ENCODE measurements around the gene HLA-E.
"Not testable (repeated sequence)": the region's sequence is repeated elsewhere in the genome, so short reads cannot be mapped to it uniquely, and the experiment has no call there.

Gene HLA-E

DNA sequence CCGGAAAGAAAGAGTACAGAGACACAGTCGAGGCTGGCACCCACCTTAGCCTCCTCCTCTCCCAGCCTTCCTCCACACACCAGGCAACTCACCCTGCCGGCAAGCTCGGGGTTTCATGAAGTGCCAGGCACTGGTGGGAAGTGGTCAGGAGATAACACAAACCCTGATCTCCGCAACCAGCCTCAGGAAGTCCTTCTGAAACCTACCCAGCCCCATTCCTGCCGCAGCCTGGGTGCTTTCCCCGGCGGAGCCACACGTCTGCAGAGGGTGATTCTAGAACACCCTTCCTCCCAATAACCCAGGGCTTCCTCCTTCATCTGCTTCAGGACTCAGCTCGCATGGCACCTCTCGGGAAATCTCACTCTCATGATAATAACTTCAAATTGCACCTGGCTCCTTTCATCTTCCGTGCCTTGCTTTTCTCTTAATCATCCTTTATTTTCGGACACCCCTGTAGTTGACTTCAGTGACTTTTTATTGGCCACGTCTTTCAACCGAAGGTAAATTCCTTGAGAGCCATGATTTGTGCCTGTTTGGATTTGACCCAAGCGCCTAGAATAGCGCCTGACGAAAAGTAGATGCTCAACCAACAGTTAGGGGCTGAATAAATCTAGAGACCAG is 8.7 kb upstream of the HLA-E start:
- peak in 1 of 2 experiments; percentile 68 for DNase-seq (ENCODE audit: low read depth in 1 of 2, low spot score in 1 of 2)
- TF ChIP-seq SPI1 (IDR thresholded peaks at IDR 0.05; ENCODE audit: borderline replicate concordance, low read depth) (no peak), POLR2AphosphoS5 (IDR thresholded peaks at IDR 0.05; ENCODE audit: low read depth) (peak; percentile 67; the same call in 1 of the 2 replicates)
- no peak overlapping the region for H3K27ac ChIP-seq (replicated peaks)
- H3K4me3 ChIP-seq (replicated peaks; ENCODE audit: insufficient read depth, low read length): no peak overlapping the region
- peaks cover 48% of the 10 kb centered on the region for H3K27me3 ChIP-seq (ENCODE audit: insufficient read depth, poor library complexity, severe bottlenecking)

DNA sequence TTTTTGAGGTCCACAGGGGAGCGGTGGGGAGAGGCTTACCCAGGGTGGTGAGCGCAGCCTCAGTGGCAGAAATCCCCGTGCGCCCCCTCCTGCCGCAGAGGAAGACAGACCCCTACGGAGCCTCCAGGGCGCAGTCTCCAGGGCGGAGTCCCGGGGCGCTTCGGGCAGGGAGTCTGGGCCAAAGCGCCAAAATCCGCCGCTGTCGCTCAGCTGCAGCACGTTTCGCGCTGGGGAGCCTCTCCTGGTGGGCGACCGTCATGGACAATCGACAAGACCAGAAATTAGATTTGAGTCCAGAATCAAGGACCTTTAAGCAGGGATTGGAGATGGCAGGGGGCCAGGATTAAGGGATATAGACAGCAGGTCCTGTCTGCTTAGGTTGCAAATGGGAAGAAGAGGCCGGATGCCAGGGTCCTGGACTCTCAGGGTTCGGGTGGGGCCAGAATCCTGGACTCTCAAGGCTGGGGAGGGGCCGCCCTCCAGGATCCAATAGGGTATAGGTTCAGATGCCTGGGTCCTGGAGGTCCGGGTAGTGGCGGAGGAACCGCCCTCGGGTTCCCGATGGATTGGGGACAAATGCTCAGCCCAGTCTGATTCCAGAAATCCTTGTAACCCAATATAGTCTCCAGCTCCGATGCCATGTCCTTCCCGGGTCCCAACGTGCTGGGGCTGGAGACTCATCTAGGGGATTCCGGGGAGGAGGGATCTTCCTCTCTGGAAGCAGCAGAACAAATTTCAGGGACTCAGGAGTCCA is 7.9 kb upstream of the HLA-E start:
- H3K27me3 ChIP-seq (ENCODE audit: insufficient read depth, poor library complexity, severe bottlenecking): peaks cover 48% of the 10 kb centered on the region
- TF ChIP-seq SPI1 (IDR thresholded peaks at IDR 0.05; ENCODE audit: borderline replicate concordance, low read depth) (no peak), GABPA (IDR thresholded peaks at IDR 0.05; ENCODE audit: low read depth) (no peak), POLR2AphosphoS5 (IDR thresholded peaks at IDR 0.05; ENCODE audit: low read depth) (no peak)
- TF ChIP-seq, protein P1, sequence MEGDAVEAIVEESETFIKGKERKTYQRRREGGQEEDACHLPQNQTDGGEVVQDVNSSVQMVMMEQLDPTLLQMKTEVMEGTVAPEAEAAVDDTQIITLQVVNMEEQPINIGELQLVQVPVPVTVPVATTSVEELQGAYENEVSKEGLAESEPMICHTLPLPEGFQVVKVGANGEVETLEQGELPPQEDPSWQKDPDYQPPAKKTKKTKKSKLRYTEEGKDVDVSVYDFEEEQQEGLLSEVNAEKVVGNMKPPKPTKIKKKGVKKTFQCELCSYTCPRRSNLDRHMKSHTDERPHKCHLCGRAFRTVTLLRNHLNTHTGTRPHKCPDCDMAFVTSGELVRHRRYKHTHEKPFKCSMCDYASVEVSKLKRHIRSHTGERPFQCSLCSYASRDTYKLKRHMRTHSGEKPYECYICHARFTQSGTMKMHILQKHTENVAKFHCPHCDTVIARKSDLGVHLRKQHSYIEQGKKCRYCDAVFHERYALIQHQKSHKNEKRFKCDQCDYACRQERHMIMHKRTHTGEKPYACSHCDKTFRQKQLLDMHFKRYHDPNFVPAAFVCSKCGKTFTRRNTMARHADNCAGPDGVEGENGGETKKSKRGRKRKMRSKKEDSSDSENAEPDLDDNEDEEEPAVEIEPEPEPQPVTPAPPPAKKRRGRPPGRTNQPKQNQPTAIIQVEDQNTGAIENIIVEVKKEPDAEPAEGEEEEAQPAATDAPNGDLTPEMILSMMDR (IDR thresholded peaks at IDR 0.05; ENCODE audit: insufficient read depth, low read length): no peak
- TF ChIP-seq, protein P2, sequence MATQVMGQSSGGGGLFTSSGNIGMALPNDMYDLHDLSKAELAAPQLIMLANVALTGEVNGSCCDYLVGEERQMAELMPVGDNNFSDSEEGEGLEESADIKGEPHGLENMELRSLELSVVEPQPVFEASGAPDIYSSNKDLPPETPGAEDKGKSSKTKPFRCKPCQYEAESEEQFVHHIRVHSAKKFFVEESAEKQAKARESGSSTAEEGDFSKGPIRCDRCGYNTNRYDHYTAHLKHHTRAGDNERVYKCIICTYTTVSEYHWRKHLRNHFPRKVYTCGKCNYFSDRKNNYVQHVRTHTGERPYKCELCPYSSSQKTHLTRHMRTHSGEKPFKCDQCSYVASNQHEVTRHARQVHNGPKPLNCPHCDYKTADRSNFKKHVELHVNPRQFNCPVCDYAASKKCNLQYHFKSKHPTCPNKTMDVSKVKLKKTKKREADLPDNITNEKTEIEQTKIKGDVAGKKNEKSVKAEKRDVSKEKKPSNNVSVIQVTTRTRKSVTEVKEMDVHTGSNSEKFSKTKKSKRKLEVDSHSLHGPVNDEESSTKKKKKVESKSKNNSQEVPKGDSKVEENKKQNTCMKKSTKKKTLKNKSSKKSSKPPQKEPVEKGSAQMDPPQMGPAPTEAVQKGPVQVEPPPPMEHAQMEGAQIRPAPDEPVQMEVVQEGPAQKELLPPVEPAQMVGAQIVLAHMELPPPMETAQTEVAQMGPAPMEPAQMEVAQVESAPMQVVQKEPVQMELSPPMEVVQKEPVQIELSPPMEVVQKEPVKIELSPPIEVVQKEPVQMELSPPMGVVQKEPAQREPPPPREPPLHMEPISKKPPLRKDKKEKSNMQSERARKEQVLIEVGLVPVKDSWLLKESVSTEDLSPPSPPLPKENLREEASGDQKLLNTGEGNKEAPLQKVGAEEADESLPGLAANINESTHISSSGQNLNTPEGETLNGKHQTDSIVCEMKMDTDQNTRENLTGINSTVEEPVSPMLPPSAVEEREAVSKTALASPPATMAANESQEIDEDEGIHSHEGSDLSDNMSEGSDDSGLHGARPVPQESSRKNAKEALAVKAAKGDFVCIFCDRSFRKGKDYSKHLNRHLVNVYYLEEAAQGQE (IDR thresholded peaks at IDR 0.05; ENCODE audit: insufficient replicate concordance, low read depth): no peak
- DNase-seq (ENCODE audit: low read depth in 1 of 2, low spot score in 1 of 2): no peak
- H3K27ac ChIP-seq (replicated peaks): no peak overlapping the region
- H3K4me3 ChIP-seq (replicated peaks; ENCODE audit: insufficient read depth, low read length): no peak overlapping the region

DNA sequence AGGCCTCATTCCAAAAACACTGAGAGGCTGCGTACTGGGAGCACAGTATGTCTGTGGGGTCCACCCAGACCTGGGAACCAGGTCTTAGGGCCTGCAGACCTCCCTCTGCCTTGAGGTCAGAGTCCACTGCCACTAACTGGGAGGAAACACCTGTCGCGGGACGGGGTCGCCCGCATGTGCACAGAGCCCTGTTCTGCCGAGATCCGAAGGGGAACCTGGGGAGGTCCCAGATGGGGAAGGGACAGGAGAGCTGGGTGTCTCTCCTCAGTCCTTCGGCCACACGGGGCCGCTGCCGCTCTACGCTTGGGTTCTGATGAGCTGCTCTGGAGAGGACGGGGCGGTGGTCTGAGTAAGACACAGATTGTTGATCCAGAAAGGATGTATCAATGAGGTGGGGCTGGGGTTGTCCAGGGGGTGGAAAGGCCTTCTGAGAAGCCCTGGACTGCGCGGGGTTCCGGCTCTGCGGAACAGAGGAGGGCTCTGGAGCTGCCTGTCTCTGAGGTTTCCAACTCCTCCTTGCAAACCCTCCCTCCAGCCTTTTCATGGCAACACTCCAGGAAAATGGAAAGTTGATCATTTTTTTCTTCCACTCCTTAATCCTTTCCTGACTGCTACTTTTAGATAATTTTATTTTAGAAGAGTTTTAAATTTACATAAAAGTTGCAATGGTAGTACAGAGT is 7.2 kb upstream of the HLA-E start:
- H3K27ac ChIP-seq (replicated peaks); H3K4me3 ChIP-seq (replicated peaks; ENCODE audit: insufficient read depth, low read length): not testable (repeated sequence)
- DNase-seq (ENCODE audit: low read depth in 1 of 2, low spot score in 1 of 2): peak in 1 of 2 experiments; percentile 79
- H3K27me3 ChIP-seq (ENCODE audit: insufficient read depth, poor library complexity, severe bottlenecking): peaks cover 48% of the 10 kb centered on the region
- TF ChIP-seq, protein P1 (IDR thresholded peaks at IDR 0.05; ENCODE audit: insufficient read depth, low read length): peak; percentile 68

DNA sequence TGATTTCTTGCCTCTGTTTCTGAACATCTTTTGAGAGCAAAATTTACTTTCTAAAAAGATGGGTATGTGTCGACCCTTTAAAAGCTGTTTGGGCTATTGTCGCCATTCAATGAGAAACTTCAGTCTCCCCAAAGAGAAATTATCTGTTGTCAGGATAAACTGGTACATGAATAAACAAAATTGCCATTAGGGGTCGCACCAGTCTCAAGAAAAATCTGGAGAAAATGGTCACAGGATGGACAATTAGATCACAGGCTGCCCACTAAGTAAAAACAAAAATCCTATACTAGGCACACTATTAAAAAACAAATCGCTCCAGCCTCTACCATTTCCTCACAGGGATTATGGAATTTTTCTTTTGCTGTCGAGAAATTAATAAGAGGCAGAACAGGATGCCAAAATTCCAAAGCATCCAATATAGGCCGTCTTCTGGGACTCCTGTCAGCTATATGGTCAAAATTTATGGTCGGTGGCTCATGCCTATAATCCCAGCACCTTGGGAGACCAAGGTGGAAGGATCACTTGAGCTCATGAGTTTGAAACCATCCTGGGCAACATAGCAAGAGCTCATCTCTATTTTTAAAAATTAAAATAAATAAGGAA is 5.5 kb upstream of the HLA-E start:
- TF ChIP-seq, protein P1 (IDR thresholded peaks at IDR 0.05; ENCODE audit: insufficient read depth, low read length): peak; percentile 4
- TF ChIP-seq POLR2AphosphoS5 (IDR thresholded peaks at IDR 0.05; ENCODE audit: low read depth): no peak
- peak in 1 of 2 experiments; percentile 33 for DNase-seq (ENCODE audit: low read depth in 1 of 2, low spot score in 1 of 2)
- Histone ChIP-seq H3K4me3 (replicated peaks; ENCODE audit: insufficient read depth, low read length) (no peak overlapping the region), H3K27me3 (ENCODE audit: insufficient read depth, poor library complexity, severe bottlenecking) (peaks cover 34% of the 10 kb centered on the region), H3K27ac (replicated peaks) (no peak overlapping the region)

All from HL-60 (cell line).